ENCODE results near the gene MMP11. TPM values are rescaled to one million over a fixed set of nuclear protein-coding genes. Genes with fewer than 3 reads are reported as not detected.

The MMP11 gene
- total and polyA plus RNA-seq, 2 of the 13 experiments (the other 11 are each of a cell fraction or from before 2014, with no cell fraction given): 8.9 to 28.6 TPM

DNA sequence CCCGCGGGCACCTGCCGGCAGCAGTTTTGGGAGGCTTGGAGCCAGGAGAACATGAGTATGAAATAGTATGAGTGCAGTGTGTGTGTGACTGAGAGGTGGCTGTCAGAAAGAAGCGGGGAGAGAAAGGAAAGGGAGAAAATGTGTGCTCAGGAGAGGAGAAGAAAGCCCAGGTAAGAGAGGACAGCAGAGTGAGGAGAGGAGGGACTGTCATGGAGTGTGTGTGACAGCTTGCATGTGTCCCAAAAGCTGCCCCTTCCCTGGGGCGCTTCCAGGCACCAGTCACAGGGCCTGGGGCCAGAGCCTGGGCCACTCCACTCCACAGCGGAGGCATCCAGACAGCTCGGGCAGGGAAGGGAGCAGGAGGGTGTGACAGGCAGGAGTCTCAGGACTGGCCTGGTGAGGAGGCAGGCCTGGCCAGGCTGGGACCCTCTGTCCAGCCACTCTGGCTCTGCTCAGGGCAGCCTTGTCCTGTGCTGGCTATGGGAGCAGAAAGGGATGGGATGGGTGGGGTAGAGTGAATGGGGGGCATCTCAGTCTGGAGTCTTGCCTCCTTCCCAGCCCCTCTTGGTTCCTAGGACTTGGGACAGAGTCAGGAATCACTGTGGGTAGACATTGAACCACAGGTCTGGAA, 949 bp downstream of the MMP11 start (continued):
- 0 out of 2 replicates have a peak, but pooled peaks have one; percentile 14 for TF ChIP-seq ZFX (CRISPR knock-in tag; IDR thresholded peaks at IDR 0.05; ENCODE audit: low read depth)
- TF ChIP-seq ZNF619 (CRISPR knock-in tag; IDR thresholded peaks at IDR 0.05): peak; percentile 50; the same call in 1 of the 2 replicates
- no peak for TF ChIP-seq HMG20A (CRISPR knock-in tag; IDR thresholded peaks at IDR 0.05; ENCODE audit: borderline replicate concordance)
- no peak for TF ChIP-seq ZNF558 (CRISPR knock-in tag; IDR thresholded peaks at IDR 0.05; ENCODE audit: borderline replicate concordance)
- TF ChIP-seq HMGA1 (CRISPR knock-in tag; conservative IDR thresholded peaks at IDR 0.05): no peak
- no peak for TF ChIP-seq NFKBIZ (CRISPR knock-in tag; IDR thresholded peaks at IDR 0.05)
- no peak for TF ChIP-seq SPEN (CRISPR knock-in tag; IDR thresholded peaks at IDR 0.05; ENCODE audit: low read depth)
- no peak for TF ChIP-seq ZNF556 (CRISPR knock-in tag; IDR thresholded peaks at IDR 0.05; ENCODE audit: borderline replicate concordance)
- TF ChIP-seq, protein P1, sequence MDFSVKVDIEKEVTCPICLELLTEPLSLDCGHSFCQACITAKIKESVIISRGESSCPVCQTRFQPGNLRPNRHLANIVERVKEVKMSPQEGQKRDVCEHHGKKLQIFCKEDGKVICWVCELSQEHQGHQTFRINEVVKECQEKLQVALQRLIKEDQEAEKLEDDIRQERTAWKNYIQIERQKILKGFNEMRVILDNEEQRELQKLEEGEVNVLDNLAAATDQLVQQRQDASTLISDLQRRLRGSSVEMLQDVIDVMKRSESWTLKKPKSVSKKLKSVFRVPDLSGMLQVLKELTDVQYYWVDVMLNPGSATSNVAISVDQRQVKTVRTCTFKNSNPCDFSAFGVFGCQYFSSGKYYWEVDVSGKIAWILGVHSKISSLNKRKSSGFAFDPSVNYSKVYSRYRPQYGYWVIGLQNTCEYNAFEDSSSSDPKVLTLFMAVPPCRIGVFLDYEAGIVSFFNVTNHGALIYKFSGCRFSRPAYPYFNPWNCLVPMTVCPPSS (IDR thresholded peaks at IDR 0.05): no peak
- no peak for TF ChIP-seq FOSL2 (CRISPR knock-in tag; IDR thresholded peaks at IDR 0.05)
- TF ChIP-seq TBP (CRISPR knock-in tag; IDR thresholded peaks at IDR 0.05): no peak
- no peak for TF ChIP-seq TARDBP (CRISPR knock-in tag; IDR thresholded peaks at IDR 0.05)
- TF ChIP-seq, protein P2, sequence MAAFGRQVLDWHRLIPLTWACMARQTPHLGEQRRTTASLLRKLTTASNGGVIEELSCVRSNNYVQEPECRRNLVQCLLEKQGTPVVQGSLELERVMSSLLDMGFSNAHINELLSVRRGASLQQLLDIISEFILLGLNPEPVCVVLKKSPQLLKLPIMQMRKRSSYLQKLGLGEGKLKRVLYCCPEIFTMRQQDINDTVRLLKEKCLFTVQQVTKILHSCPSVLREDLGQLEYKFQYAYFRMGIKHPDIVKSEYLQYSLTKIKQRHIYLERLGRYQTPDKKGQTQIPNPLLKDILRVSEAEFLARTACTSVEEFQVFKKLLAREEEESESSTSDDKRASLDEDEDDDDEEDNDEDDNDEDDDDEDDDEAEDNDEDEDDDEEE (CRISPR knock-in tag; IDR thresholded peaks at IDR 0.05): no peak
- no peak for TF ChIP-seq SYNCRIP (IDR thresholded peaks at IDR 0.05; ENCODE audit: insufficient read depth, low read depth, low read length)
- TF ChIP-seq ZNF749 (CRISPR knock-in tag; IDR thresholded peaks at IDR 0.05; ENCODE audit: borderline replicate concordance): no peak
- no peak for TF ChIP-seq RFX1 (IDR thresholded peaks at IDR 0.05)
